ENCODE results near the gene MIOS. TPM values are rescaled to one million over a fixed set of nuclear protein-coding genes. Genes with fewer than 3 reads are reported as not detected.

Gene MIOS
- polyA plus RNA-seq (2012; ENCODE audit: low read depth, missing spikeins): 35.0 TPM

DNA sequence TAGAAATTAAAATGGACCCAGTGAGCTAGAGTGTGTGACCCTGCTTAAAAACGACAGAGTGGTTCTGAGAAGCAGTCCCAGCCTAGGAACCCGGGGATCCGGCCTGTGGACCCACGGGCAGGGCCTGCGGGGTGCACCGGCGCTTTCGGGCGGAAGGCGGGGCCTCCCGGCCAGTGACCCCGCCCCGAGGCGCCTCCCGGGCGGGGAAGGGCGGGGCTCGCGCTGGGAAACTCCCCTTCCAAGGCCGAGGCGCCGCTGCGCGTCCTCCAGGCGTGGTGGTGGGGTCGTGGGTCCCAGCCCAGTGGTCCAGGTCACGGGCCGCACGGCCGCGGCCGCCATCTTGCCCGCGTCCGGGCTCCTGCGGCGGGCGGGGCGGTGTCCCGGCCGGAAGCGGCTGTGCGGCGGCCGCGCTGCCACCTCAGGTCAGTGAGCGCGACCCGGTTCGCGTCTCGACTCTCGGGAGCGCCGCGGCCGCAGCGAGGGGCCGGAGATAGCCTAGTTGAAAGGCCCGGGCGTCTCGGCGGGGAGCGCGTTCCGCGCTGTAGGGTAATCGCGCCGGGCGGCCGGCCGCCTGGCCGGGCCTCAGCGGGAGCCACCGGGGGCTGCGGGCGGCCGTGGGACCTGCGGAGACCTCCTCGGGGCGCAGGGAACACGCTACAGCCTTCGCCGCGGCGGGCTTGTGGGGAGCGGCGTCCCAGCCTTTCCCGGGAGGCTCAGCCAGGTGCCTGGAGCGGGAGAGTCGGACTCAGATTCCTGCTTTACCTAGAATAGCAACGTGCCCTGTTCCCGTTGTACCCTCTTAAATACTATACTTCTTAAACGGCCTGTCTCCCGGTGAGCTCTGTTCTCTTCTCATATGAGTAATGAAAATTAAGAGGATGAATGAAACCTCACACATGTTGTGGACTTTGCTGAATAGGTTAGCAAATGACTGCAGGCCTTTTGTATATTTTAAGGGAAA is at the start of gene MIOS:
Gene MIOS, plus strand, starts transcription at position 234 of the 961 bp plus-strand sequence. CDS start 5,592 bp downstream, outside the sequence.
- TF ChIP-seq PAX5 (IDR thresholded peaks at IDR 0.05; ENCODE audit: insufficient read depth, low read length, severe bottlenecking): peak; percentile 44
- TF ChIP-seq SPI1 (IDR thresholded peaks at IDR 0.05; ENCODE audit: low read depth, low read length): no peak
- TF ChIP-seq POU2F2 (IDR thresholded peaks at IDR 0.05; ENCODE audit: low read depth, low read length): peak; percentile 65
- peak; percentile 75 for TF ChIP-seq POLR2A (IDR thresholded peaks at IDR 0.05; ENCODE audit: low read depth, low read length)
- peak; percentile 73 for TF ChIP-seq POLR2AphosphoS5 (IDR thresholded peaks at IDR 0.05; ENCODE audit: low read depth, low read length)
- TF ChIP-seq TAF1 (IDR thresholded peaks at IDR 0.05; ENCODE audit: low read depth, low read length): peak; percentile 72
- FAIRE-seq: peak; percentile 82
- peak; percentile 82 for DNase-seq (ENCODE audit: insufficient read length, low spot score)

DNA sequence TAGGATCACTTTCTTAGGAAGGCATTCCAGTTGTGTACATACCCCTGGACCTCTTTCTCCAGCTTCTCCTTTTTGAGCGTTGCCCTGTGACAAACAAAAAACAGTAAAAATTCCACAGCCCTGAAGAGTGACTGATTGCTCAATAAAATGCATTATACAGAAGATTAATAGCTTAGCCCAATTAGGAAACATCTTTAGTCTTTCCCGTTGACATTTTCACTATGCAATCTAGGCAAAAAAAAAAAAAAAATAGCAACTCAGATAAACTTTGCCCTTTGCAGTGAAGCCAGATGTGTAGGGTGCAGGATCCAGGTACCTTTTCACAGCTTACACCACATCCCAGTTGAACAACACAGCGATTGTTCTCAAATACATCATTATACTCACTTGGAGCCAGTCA is 48.9 kb upstream of the MIOS start:
- no peak for FAIRE-seq
- TF ChIP-seq SPI1 (IDR thresholded peaks at IDR 0.05; ENCODE audit: low read depth, low read length): no peak
- no peak for TF ChIP-seq POLR2A (IDR thresholded peaks at IDR 0.05; ENCODE audit: low read depth, low read length)
- TF ChIP-seq POU2F2 (IDR thresholded peaks at IDR 0.05; ENCODE audit: low read depth, low read length): no peak
- no peak for TF ChIP-seq TAF1 (IDR thresholded peaks at IDR 0.05; ENCODE audit: low read depth, low read length)
- no peak for TF ChIP-seq PAX5 (IDR thresholded peaks at IDR 0.05; ENCODE audit: insufficient read depth, low read length, severe bottlenecking)
- TF ChIP-seq POLR2AphosphoS5 (IDR thresholded peaks at IDR 0.05; ENCODE audit: low read depth, low read length): no peak

GRCh38 chr7:7519056-7519455 is 47.6 kb upstream of the MIOS start:
- no peak for DNase-seq (ENCODE audit: insufficient read length, low spot score)
- FAIRE-seq: no peak
- no peak for TF ChIP-seq TAF1 (IDR thresholded peaks at IDR 0.05; ENCODE audit: low read depth, low read length)
- TF ChIP-seq POU2F2 (IDR thresholded peaks at IDR 0.05; ENCODE audit: low read depth, low read length): no peak

More for the DNA sequence above, 48.9 kb upstream of the MIOS start:
- DNase-seq (ENCODE audit: insufficient read length, low spot score): no peak

DNA sequence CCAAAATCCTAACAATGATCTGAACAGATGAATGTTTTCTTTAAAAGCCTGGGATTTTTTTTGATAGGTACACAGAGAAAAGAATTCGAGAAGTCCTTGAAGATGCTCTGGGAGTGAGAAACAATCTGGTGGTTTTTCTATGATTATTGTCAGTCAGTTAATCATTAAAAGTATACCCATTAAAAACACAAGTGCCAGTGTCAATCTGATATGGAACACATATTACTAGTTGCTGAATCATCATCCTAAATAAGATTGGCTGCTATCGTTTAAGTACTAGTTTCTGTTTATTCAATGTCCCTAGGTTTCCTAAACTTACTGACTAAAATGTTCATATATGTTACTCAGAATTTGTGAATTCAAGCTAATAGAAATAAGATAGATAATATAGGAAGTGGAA is 47.2 kb upstream of the MIOS start:
- FAIRE-seq: no peak
- no peak for DNase-seq (ENCODE audit: insufficient read length, low spot score)
- TF ChIP-seq TAF1 (IDR thresholded peaks at IDR 0.05; ENCODE audit: low read depth, low read length) (no peak), POLR2A (IDR thresholded peaks at IDR 0.05; ENCODE audit: low read depth, low read length) (no peak), POLR2AphosphoS5 (IDR thresholded peaks at IDR 0.05; ENCODE audit: low read depth, low read length) (no peak), PAX5 (IDR thresholded peaks at IDR 0.05; ENCODE audit: insufficient read depth, low read length, severe bottlenecking) (no peak), POU2F2 (IDR thresholded peaks at IDR 0.05; ENCODE audit: low read depth, low read length) (no peak), SPI1 (IDR thresholded peaks at IDR 0.05; ENCODE audit: low read depth, low read length) (no peak)

- no peak for DNase-seq (ENCODE audit: insufficient read length, low spot score)
- TF ChIP-seq TAF1 (IDR thresholded peaks at IDR 0.05; ENCODE audit: low read depth, low read length) (no peak), POLR2AphosphoS5 (IDR thresholded peaks at IDR 0.05; ENCODE audit: low read depth, low read length) (no peak), POU2F2 (IDR thresholded peaks at IDR 0.05; ENCODE audit: low read depth, low read length) (no peak), SPI1 (IDR thresholded peaks at IDR 0.05; ENCODE audit: low read depth, low read length) (no peak), PAX5 (IDR thresholded peaks at IDR 0.05; ENCODE audit: insufficient read depth, low read length, severe bottlenecking) (no peak), POLR2A (IDR thresholded peaks at IDR 0.05; ENCODE audit: low read depth, low read length) (no peak)
- no peak for FAIRE-seq
Observed at GRCh38 chr7:7521259-7521658, 45.4 kb upstream of the MIOS start.

- TF ChIP-seq SPI1 (IDR thresholded peaks at IDR 0.05; ENCODE audit: low read depth, low read length): no peak
- FAIRE-seq: no peak
- no peak for DNase-seq (ENCODE audit: insufficient read length, low spot score)
Observed at GRCh38 chr7:7522421-7522820, 44.3 kb upstream of the MIOS start.

DNA sequence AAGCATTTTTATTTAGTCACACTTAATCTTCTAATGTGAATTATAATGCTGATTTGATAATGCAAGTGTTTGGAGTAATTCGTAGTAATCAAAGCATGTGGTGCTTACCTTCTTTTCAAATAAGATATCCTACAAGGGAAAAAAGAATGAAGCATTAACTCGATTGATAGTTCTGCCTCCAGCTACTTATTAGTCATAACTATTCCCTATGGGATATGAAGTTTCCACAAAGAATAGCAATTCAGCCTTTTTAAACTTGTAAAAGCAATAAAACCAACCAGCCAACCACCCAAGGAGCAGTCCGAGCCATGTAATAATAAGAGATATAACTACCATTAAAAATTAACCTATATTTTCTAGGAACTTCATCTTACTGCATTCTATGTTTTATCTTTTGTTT is 42.6 kb upstream of the MIOS start:
- TF ChIP-seq POU2F2 (IDR thresholded peaks at IDR 0.05; ENCODE audit: low read depth, low read length) (no peak), SPI1 (IDR thresholded peaks at IDR 0.05; ENCODE audit: low read depth, low read length) (no peak), PAX5 (IDR thresholded peaks at IDR 0.05; ENCODE audit: insufficient read depth, low read length, severe bottlenecking) (no peak)
- DNase-seq (ENCODE audit: insufficient read length, low spot score): no peak
- no peak for FAIRE-seq

GRCh38 chr7:7526006-7526405 is 40.7 kb upstream of the MIOS start:
- no peak for TF ChIP-seq POU2F2 (IDR thresholded peaks at IDR 0.05; ENCODE audit: low read depth, low read length)
- TF ChIP-seq POLR2A (IDR thresholded peaks at IDR 0.05; ENCODE audit: low read depth, low read length): no peak
- no peak for TF ChIP-seq PAX5 (IDR thresholded peaks at IDR 0.05; ENCODE audit: insufficient read depth, low read length, severe bottlenecking)
- TF ChIP-seq TAF1 (IDR thresholded peaks at IDR 0.05; ENCODE audit: low read depth, low read length): no peak
- TF ChIP-seq SPI1 (IDR thresholded peaks at IDR 0.05; ENCODE audit: low read depth, low read length): no peak
- TF ChIP-seq POLR2AphosphoS5 (IDR thresholded peaks at IDR 0.05; ENCODE audit: low read depth, low read length): no peak
- no peak for DNase-seq (ENCODE audit: insufficient read length, low spot score)
- no peak for FAIRE-seq

DNA sequence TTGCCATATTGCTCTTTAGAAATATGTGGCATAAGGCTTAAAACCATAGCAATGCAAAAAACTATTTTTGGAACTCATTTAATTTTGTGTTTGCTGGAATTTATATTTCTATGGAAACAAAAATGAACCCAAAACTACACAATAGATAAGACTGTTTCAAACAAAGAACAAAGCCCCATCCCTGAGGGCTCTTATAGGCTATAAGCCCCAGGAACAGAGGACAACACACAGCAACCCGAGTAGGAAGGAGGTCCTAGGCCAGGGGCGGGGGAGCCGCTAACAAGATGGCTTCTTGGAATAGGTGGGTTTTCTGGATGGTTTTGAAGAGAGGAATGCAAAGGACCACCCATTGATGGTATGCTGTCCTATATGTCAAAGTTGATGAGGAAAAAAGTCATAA is 39.6 kb upstream of the MIOS start:
- TF ChIP-seq POU2F2 (IDR thresholded peaks at IDR 0.05; ENCODE audit: low read depth, low read length) (no peak), TAF1 (IDR thresholded peaks at IDR 0.05; ENCODE audit: low read depth, low read length) (no peak), POLR2AphosphoS5 (IDR thresholded peaks at IDR 0.05; ENCODE audit: low read depth, low read length) (no peak), PAX5 (IDR thresholded peaks at IDR 0.05; ENCODE audit: insufficient read depth, low read length, severe bottlenecking) (no peak), POLR2A (IDR thresholded peaks at IDR 0.05; ENCODE audit: low read depth, low read length) (no peak)
- FAIRE-seq (no peak), DNase-seq (ENCODE audit: insufficient read length, low spot score) (no peak)

DNA sequence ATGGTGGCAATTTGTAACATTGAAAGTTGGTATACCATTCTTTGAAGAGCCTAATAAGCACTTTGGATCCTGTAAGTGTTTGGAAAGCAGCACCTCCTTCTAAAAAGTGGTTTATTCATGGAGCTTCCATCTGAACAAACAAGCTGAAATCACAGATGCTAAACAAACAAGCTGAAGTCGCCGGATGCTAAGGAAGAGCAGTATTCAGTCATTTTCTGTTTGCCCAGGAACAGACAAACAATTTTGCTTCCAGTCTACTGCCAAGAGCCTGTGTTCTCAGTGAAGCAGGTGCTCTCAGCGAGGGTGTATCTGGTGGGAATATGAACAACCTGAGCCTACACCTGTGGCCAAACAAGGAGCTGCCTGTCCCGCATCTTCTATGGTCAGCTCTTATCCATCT is 37.4 kb upstream of the MIOS start:
- TF ChIP-seq POU2F2 (IDR thresholded peaks at IDR 0.05; ENCODE audit: low read depth, low read length) (no peak), PAX5 (IDR thresholded peaks at IDR 0.05; ENCODE audit: insufficient read depth, low read length, severe bottlenecking) (no peak), SPI1 (IDR thresholded peaks at IDR 0.05; ENCODE audit: low read depth, low read length) (no peak), POLR2AphosphoS5 (IDR thresholded peaks at IDR 0.05; ENCODE audit: low read depth, low read length) (no peak), POLR2A (IDR thresholded peaks at IDR 0.05; ENCODE audit: low read depth, low read length) (no peak), TAF1 (IDR thresholded peaks at IDR 0.05; ENCODE audit: low read depth, low read length) (no peak)
- FAIRE-seq (no peak), DNase-seq (ENCODE audit: insufficient read length, low spot score) (no peak)
